Prostate gland (tissue), 2 donors: Measurements from ENCODE around the gene SLC25A1. TPM values are rescaled to one million over a fixed set of nuclear protein-coding genes. Genes with fewer than 3 reads are reported as not detected.

Source experiments
- DNase-seq: peaks from one replicate; pipeline ENCODE4 v3.0.0-alpha.2; 2019; ENCODE audit warnings: low spot score
- H3K27ac ChIP-seq, 2 donors: fragments of 200-600 bp; sonication (generic); 2 replicates each; pipeline ENCODE4 v1.5.1; 2017 to 2019
- H3K27me3 ChIP-seq: fragments of 200-600 bp; sonication (generic); replicated peaks from 2 replicates; pipeline ENCODE4 v1.5.1; 2019; ENCODE audit not compliant: insufficient read depth
- H3K36me3 ChIP-seq, 2 donors: fragments of 200-600 bp; sonication (generic); 1 replicate in 1 of 2; 2 replicates in 1 of 2; pipeline versions ENCODE4 v1.5.1 to v1.8.1; 2017 to 2019
- H3K4me1 ChIP-seq: fragments of 200-600 bp; sonication (generic); replicated peaks from 2 replicates; pipeline ENCODE4 v1.5.1; 2019
- H3K4me3 ChIP-seq, 2 donors: fragments of 200-600 bp; sonication (generic); 2 replicates each; pipeline ENCODE4 v1.5.1; 2017 to 2019
- H3K9me3 ChIP-seq: fragments of 200-600 bp; sonication (generic); 2 replicates; pipeline ENCODE4 v1.5.1; 2017
- POLR2A ChIP-seq: fragments of 450-650 bp; IDR thresholded peaks from one replicate; pipeline ENCODE4 v1.6.1; 2016; ENCODE audit warnings: antibody characterized with exemption, mild to moderate bottlenecking
- POLR2AphosphoS5 ChIP-seq: sonication (generic); formaldehyde crosslinking; IDR thresholded peaks from one replicate; pipeline ENCODE4 v1.6.1; 2017; ENCODE audit warnings: antibody characterized with exemption
- WGBS: methylation state at CpG from one replicate; pipeline ENCODE4 v1.1.5; 2018; 5-methylcytosine and 5-hydroxymethylcytosine counted together
- intact Hi-C: fragments of 100-400 bp; cut with DNase I; formaldehyde crosslinking; loops from one replicate; pipeline ENCODE4 v1.14.2; 2022
- total RNA-seq, 2 donors: library from RNA; depleted of rRNA; stranded (reverse); fragments of >200 nt; gene quantifications; one replicate each; pipeline ENCODE4 v1.1.0, GENCODE V29; 2016
- TF ChIP-seq, protein P1 (sequence below), 4 experiments: fragments of 200-600 bp in 2 of 4; fragments of 450-650 bp in 2 of 4; sonication (generic) in 2 of 4; IDR thresholded peaks; 1 replicate in 3 of 4; 2 replicates in 1 of 4; pipeline ENCODE4 v1.5.1; 2016 to 2019; ENCODE audit warnings: antibody characterized with exemption in 4 of 4, mild to moderate bottlenecking in 2 of 4, moderate library complexity in 2 of 4

The SLC25A1 gene
- total RNA-seq, 2 donors from 2014 or later, result 79.1 to 113 TPM

- 63% methylated on average over 5 of the region's 5 CpGs for WGBS
- no peaks in the 10 kb centered on the region for H3K4me1 ChIP-seq
- intact Hi-C loops, result no loop called here
- H3K36me3 ChIP-seq, result no peaks in the 10 kb centered on the region
- H3K27ac ChIP-seq, result no peak overlapping the region
- TF ChIP-seq POLR2AphosphoS5, result no peak
- no peak for TF ChIP-seq POLR2A
- TF ChIP-seq, protein P1, sequence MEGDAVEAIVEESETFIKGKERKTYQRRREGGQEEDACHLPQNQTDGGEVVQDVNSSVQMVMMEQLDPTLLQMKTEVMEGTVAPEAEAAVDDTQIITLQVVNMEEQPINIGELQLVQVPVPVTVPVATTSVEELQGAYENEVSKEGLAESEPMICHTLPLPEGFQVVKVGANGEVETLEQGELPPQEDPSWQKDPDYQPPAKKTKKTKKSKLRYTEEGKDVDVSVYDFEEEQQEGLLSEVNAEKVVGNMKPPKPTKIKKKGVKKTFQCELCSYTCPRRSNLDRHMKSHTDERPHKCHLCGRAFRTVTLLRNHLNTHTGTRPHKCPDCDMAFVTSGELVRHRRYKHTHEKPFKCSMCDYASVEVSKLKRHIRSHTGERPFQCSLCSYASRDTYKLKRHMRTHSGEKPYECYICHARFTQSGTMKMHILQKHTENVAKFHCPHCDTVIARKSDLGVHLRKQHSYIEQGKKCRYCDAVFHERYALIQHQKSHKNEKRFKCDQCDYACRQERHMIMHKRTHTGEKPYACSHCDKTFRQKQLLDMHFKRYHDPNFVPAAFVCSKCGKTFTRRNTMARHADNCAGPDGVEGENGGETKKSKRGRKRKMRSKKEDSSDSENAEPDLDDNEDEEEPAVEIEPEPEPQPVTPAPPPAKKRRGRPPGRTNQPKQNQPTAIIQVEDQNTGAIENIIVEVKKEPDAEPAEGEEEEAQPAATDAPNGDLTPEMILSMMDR (IDR thresholded peaks at IDR 0.05), result no peak
- H3K4me3 ChIP-seq, result no peak overlapping the region
- H3K9me3 ChIP-seq, result no peaks in the 10 kb centered on the region
- DNase-seq, result no peak
- no peaks in the 10 kb centered on the region for H3K27me3 ChIP-seq
These were observed 40.2 kb upstream of the SLC25A1 start for GRCh38 chr22:19218541-19219233.

DNA sequence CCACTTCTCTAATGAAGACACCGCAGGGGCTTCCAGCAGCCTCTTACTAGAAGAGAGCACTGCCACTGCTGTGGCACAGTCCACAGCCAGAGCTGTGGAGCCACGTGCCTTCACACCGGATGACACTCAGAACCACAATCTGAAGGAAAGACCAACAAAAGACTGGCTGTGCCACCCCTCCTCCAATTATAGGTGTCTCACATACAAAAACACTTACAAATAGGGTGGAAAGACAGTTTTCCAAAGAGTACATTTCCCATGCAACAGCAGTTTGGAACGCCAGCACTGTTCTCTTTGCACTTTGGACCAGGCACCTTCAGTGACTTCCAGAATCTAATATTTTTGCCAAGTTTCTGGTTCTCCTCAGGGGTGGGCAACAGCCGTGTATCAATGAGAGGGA lies 38.0 kb upstream of the SLC25A1 start:
- H3K27me3 ChIP-seq, result no peaks in the 10 kb centered on the region
- no peak for DNase-seq
- H3K4me1 ChIP-seq, result no peaks in the 10 kb centered on the region
- no peaks in the 10 kb centered on the region for H3K9me3 ChIP-seq
- 97% methylated on average over 5 of the region's 5 CpGs for WGBS
- H3K4me3 ChIP-seq, result no peak overlapping the region
- H3K27ac ChIP-seq, result no peak overlapping the region
- TF ChIP-seq, protein P1 (IDR thresholded peaks at IDR 0.05), result no peak
- H3K36me3 ChIP-seq, result no peaks in the 10 kb centered on the region
- intact Hi-C loops, result no loop called here

DNA sequence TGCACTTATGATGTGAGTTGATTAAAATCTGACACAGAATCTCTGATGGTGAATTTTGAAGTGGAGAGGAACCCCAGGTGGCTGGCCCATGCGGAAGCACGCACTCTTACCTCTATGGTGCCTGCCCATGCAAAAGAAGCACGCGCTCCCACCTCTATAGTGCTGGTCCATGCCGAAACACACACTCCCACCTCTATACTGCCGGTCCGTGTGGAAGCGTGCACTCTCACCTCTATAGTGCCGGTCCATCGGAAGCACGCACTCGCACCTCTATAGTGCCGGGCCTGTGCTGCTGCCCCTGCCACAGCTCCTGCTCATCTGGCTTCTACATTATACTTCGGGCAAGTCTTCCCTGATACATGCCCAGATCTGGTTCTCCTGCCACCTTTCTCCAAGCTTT lies 36.8 kb upstream of the SLC25A1 start:
- intact Hi-C loops, result no loop called here
- H3K4me3 ChIP-seq, result no peak overlapping the region
- DNase-seq, result no peak
- H3K27me3 ChIP-seq, result no peaks in the 10 kb centered on the region
- no peak overlapping the region for H3K27ac ChIP-seq
- 97% methylated on average over 12 of the region's 14 CpGs for WGBS
- H3K36me3 ChIP-seq, result no peaks in the 10 kb centered on the region
- no peaks in the 10 kb centered on the region for H3K4me1 ChIP-seq
- TF ChIP-seq POLR2AphosphoS5, result no peak
- TF ChIP-seq, protein P1 (IDR thresholded peaks at IDR 0.05), result no peak
- no peak for TF ChIP-seq POLR2A
- H3K9me3 ChIP-seq, result no peaks in the 10 kb centered on the region

- Histone ChIP-seq H3K27me3 (no peaks in the 10 kb centered on the region), H3K27ac (no peak overlapping the region), H3K36me3 (peaks cover 0 to 9% of the 10 kb centered on the region in 2 donors), H3K4me3 (no peak overlapping the region), H3K9me3 (no peaks in the 10 kb centered on the region), H3K4me1 (no peaks in the 10 kb centered on the region)
- no peak for DNase-seq
- intact Hi-C loops, result no loop called here
- TF ChIP-seq POLR2AphosphoS5, result no peak
- WGBS, result 71% methylated on average over 4 of the region's 4 CpGs
These were observed 35.5 kb upstream of the SLC25A1 start for GRCh38 chr22:19214078-19214473.

DNA sequence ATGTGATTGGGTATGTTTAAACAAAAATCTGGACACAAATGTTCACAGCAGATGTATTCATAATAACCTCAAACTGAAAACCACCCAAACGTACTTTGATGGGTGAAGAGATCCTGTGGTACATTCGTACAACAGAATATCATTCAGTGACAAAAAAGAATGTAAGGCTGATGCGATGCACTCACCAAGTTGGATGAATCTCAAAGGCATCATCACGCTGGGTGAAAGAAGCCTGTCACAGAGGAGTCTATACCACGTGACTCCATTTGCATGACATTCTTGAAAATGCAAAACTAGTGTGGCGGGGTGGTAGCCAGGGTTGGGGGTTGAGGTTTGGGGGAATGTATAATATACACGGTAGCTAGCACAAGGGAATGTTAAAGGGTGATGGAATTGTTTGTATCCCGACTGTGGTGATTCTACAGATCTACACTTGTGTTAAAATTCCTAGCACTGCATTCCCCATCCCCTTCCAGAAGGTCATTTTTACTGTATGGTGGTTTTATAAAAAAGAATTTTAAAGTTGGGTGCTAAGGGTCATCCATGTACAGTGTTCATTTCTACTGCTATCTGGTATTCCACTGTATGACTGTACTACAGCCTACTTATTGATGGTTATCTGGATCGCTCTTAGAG lies 35.0 kb upstream of the SLC25A1 start:
- intact Hi-C loops, result no loop called here

More for the DNA sequence above, 35.0 kb upstream of the SLC25A1 start:
- Histone ChIP-seq H3K4me3 (no peak overlapping the region), H3K9me3 (no peaks in the 10 kb centered on the region), H3K27me3 (no peaks in the 10 kb centered on the region), H3K27ac (no peak overlapping the region), H3K4me1 (no peaks in the 10 kb centered on the region), H3K36me3 (peaks cover 0 to 9% of the 10 kb centered on the region in 2 donors)
- TF ChIP-seq POLR2A (no peak), POLR2AphosphoS5 (no peak)
- TF ChIP-seq, protein P1 (IDR thresholded peaks at IDR 0.05), result no peak
- WGBS, result 75% methylated on average over 9 of the region's 9 CpGs
- DNase-seq, result no peak
